Measurements from ENCODE around the gene MGMT. TPM values are rescaled to one million over a fixed set of nuclear protein-coding genes. Genes with fewer than 3 reads are reported as not detected.

MGMT gene
- polyA plus RNA-seq, 1 of the 3 experiments (the other 2 are of a cell fraction), result 10.8 TPM

- no peaks in the 10 kb centered on the region for H3K9me3 ChIP-seq
- H3K9me2 ChIP-seq, result no peaks in the 10 kb centered on the region
- no peaks in the 10 kb centered on the region for H4K20me1 ChIP-seq (ENCODE audit: insufficient read depth)
- no peaks in the 10 kb centered on the region for H3K36me3 ChIP-seq (replicated peaks in 1 of 2; ENCODE audit: control insufficient read depth in 1 of 2, insufficient read depth in 2 of 2, low read length in 1 of 2)
- H3K79me2 ChIP-seq (ENCODE audit: insufficient read depth), result no peaks in the 10 kb centered on the region
- CTCF ChIA-PET, result no interaction called here
- H3F3A ChIP-seq (replicated peaks; ENCODE audit: insufficient read depth), result no peaks in the 10 kb centered on the region
- DNase-seq, result no peak
- no peaks in the 10 kb centered on the region for H3K27me3 ChIP-seq (ENCODE audit: insufficient read depth)
- no peak overlapping the region for H3K4me3 ChIP-seq (ENCODE audit: low read depth in 2 of 2, low read length in 1 of 2)
- H3K4me2 ChIP-seq, result no peak overlapping the region
- WGBS (ENCODE audit: low lambda C conversion rate), result 61% methylated on average over 13 of the region's 13 CpGs
- H2AFZ ChIP-seq (ENCODE audit: low read depth), result no peak overlapping the region
- POLR2A ChIA-PET, result no interaction called here
- TF ChIP-seq EP300 (IDR thresholded peaks at IDR 0.05; ENCODE audit: borderline replicate concordance in 1 of 2, low read depth in 1 of 2, low read length in 1 of 2), result no peak
- no peak overlapping the region for H3K9ac ChIP-seq
- H3K27ac ChIP-seq (ENCODE audit: low read depth in 2 of 2, low read length in 1 of 2), result no peak overlapping the region
- peaks cover 0 to 8% of the 10 kb centered on the region in 2 experiments; a peak in 1 of 4 replicates for H3K4me1 ChIP-seq (ENCODE audit: control insufficient read depth in 1 of 2, insufficient read depth in 2 of 2, low read depth in 1 of 2, low read length in 1 of 2)
Observed at GRCh38 chr10:129771024-129771423, 304.0 kb downstream of the MGMT start.

- no peaks in the 10 kb centered on the region for H3K9me2 ChIP-seq
- no peak overlapping the region for H3K9ac ChIP-seq
- H3K27ac ChIP-seq (ENCODE audit: low read depth in 2 of 2, low read length in 1 of 2), result no peak overlapping the region
- H3K27me3 ChIP-seq (ENCODE audit: insufficient read depth), result no peaks in the 10 kb centered on the region
- H3K4me1 ChIP-seq (ENCODE audit: control insufficient read depth in 1 of 2, insufficient read depth in 2 of 2, low read depth in 1 of 2, low read length in 1 of 2), result peaks cover 0 to 7% of the 10 kb centered on the region in 2 experiments; a peak in 1 of 4 replicates
- no peak overlapping the region for H2AFZ ChIP-seq (ENCODE audit: low read depth)
- no peaks in the 10 kb centered on the region for H3K9me3 ChIP-seq
- no peak overlapping the region for H3K4me2 ChIP-seq
- H4K20me1 ChIP-seq (ENCODE audit: insufficient read depth), result no peaks in the 10 kb centered on the region
- POLR2A ChIA-PET, result no interaction called here
- CTCF ChIA-PET, result interaction anchor here (0.9 kb wide), 1 partner anchor 83 kb away, joined by 3 read pairs; no protein-coding TSS in a partner anchor
- 77% methylated on average over 15 of the region's 15 CpGs for WGBS (ENCODE audit: low lambda C conversion rate)
- H3F3A ChIP-seq (replicated peaks; ENCODE audit: insufficient read depth), result no peaks in the 10 kb centered on the region
- TF ChIP-seq TEAD4 (IDR thresholded peaks at IDR 0.05; ENCODE audit: borderline replicate concordance, insufficient read depth) (no peak), USF1 (IDR thresholded peaks at IDR 0.05; ENCODE audit: borderline replicate concordance, low read depth) (no peak), EZH2phosphoT487 (IDR thresholded peaks at IDR 0.05; ENCODE audit: borderline replicate concordance, low read depth) (no peak), JUND (IDR thresholded peaks at IDR 0.05) (no peak), FOXM1 (IDR thresholded peaks at IDR 0.05; ENCODE audit: low read depth) (no peak), SMC3 (IDR thresholded peaks at IDR 0.05; ENCODE audit: low read depth, low read length) (no peak), RCOR1 (IDR thresholded peaks at IDR 0.05; ENCODE audit: low read length) (no peak), PBX3 (IDR thresholded peaks at IDR 0.05) (no peak), FOSL2 (IDR thresholded peaks at IDR 0.05; ENCODE audit: borderline replicate concordance, low read depth) (no peak), ELF1 (IDR thresholded peaks at IDR 0.05) (no peak), RAD21 (IDR thresholded peaks at IDR 0.05; ENCODE audit: low read length) (no peak)
- TF ChIP-seq, protein P1, sequence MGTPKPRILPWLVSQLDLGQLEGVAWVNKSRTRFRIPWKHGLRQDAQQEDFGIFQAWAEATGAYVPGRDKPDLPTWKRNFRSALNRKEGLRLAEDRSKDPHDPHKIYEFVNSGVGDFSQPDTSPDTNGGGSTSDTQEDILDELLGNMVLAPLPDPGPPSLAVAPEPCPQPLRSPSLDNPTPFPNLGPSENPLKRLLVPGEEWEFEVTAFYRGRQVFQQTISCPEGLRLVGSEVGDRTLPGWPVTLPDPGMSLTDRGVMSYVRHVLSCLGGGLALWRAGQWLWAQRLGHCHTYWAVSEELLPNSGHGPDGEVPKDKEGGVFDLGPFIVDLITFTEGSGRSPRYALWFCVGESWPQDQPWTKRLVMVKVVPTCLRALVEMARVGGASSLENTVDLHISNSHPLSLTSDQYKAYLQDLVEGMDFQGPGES (IDR thresholded peaks at IDR 0.05; ENCODE audit: low read depth, low read length), result no peak
- H3K36me3 ChIP-seq (replicated peaks in 1 of 2; ENCODE audit: control insufficient read depth in 1 of 2, insufficient read depth in 2 of 2, low read length in 1 of 2), result no peaks in the 10 kb centered on the region
- H3K79me2 ChIP-seq (ENCODE audit: insufficient read depth), result no peaks in the 10 kb centered on the region
- no peak for DNase-seq
- H3K4me3 ChIP-seq (ENCODE audit: low read depth in 2 of 2, low read length in 1 of 2), result no peak overlapping the region
Observed at GRCh38 chr10:129771576-129771975, 304.5 kb downstream of the MGMT start.

Data from SK-N-SH (cell line).